ENCODE results near the gene CDK2AP2. TPM values are rescaled to one million over a fixed set of nuclear protein-coding genes. Genes with fewer than 3 reads are reported as not detected.
A peak's percentile ranks its signal among the peaks of the same experiment; 100 is the strongest.
"Not testable (repeated sequence)": the region's sequence is repeated elsewhere in the genome, so short reads cannot be mapped to it uniquely, and the experiment has no call there.

CDK2AP2 gene, protein sequence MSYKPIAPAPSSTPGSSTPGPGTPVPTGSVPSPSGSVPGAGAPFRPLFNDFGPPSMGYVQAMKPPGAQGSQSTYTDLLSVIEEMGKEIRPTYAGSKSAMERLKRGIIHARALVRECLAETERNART
- total RNA-seq (10 to 100 TPM; 31.5 to 52.7 (median 49.9) TPM), polyA plus RNA-seq (65.2 TPM)
- long read RNA-seq, donor 1, transcript CDK2AP2-202 (3 exons, 1,692 nt), result minor isoform, 16 of 78 reads
- long read RNA-seq, donor 1, transcript CDK2AP2-201 (4 exons, 1,378 nt), result major isoform, 55 of 78 reads
- long read RNA-seq, donor 1, partial matches to known transcripts, result 0 of 78 reads
- long read RNA-seq, donor 1, other reads (novel, unspliced or antisense), result 1 of 78 reads
- long read RNA-seq, donor 2, transcript CDK2AP2-202 (3 exons, 1,692 nt), result minor isoform, 9 of 78 reads
- long read RNA-seq, donor 2, transcript CDK2AP2-201 (4 exons, 1,378 nt), result major isoform, 62 of 78 reads
- long read RNA-seq, donor 2, partial matches to known transcripts, result 2 of 78 reads
- long read RNA-seq, donor 2, other reads (novel, unspliced or antisense), result 2 of 78 reads
- long read RNA-seq, donor 3, transcript CDK2AP2-204 (4 exons, 923 nt), result minor isoform, 6 of 136 reads
- long read RNA-seq, donor 3, transcript CDK2AP2-203 (2 exons, 772 nt), result minor isoform, 9 of 136 reads
- long read RNA-seq, donor 3, transcript CDK2AP2-201 (4 exons, 1,378 nt), result major isoform, 98 of 136 reads
- long read RNA-seq, donor 3, transcript CDK2AP2-202 (3 exons, 1,692 nt), result minor isoform, 21 of 136 reads
- long read RNA-seq, donor 3, partial matches to known transcripts, result 0 of 136 reads
- long read RNA-seq, donor 3, other reads (novel, unspliced or antisense), result 2 of 136 reads
- long read RNA-seq, donor 4, transcript CDK2AP2-204 (4 exons, 923 nt), result minor isoform, 7 of 49 reads
- long read RNA-seq, donor 4, transcript CDK2AP2-201 (4 exons, 1,378 nt), result major isoform, 37 of 49 reads
- long read RNA-seq, donor 4, partial matches to known transcripts, result 0 of 49 reads
- long read RNA-seq, donor 4, other reads (novel, unspliced or antisense), result 1 of 49 reads

DNA sequence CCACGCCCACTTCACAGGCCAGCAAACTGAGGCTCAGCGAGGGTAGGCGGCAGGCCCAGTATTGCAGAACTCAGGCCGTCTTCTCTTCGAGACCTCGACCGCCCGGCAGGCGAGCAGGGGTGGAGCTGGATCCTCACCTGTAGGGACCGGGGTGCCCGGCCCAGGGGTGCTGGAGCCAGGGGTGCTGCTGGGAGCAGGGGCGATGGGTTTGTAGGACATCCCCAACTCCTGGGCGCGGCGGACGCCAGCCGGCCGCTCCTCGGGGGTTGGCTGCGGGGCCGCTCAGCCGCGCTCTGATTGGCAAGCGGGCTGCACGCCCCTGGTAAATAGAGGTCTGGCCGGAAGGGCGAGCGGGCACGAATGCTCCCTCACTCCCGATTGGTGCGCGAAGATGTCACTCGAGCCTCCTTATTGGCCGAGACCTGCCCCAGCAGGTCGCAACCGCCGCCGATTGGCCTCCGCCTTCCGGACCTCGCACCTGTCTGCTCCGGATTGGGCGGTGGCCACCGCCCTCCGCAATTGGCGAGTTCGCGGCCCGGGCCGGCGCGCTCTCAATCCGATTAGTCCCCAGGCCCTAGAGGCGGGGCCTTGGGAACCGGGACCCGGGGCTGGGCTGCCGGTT lies at the start of gene CDK2AP2:
CDK2AP2 (minus strand) TSS at position 299 of the 622 bp plus-strand sequence; CDS start at position 219, 80 bp downstream.
- no peaks in the 10 kb centered on the region for H3K27me3 ChIP-seq (ENCODE audit: control insufficient read depth, insufficient read depth)
- intact Hi-C loops (cut with DNase I), result loop anchor here (5.0 to 10.0 kb wide), 4 partner anchors 103 to 116 kb away; partner anchors contain the start of genes PPP1CA (in 2 of the 4), RAD9A (in 2 of the 4) and TBC1D10C (in 2 of the 4)
- peak; percentile 90 to 91 for ATAC-seq
- peak within 1 kb of the TSS; percentile 96 for H3K27ac ChIP-seq (ENCODE audit: low read length)
- peak within 1 kb of the TSS; percentile 68 for H3K4me3 ChIP-seq (ENCODE audit: low read length)
- under 1% methylated on average over 57 of the region's 57 CpGs for WGBS
- H3K9me3 ChIP-seq (ENCODE audit: control insufficient read depth, low read length), result no peaks in the 10 kb centered on the region
- peaks cover 10% of the 10 kb centered on the region for H3K4me1 ChIP-seq (ENCODE audit: control insufficient read depth, insufficient read depth, low read length)
- peak; percentile 100 for DNase-seq

DNA sequence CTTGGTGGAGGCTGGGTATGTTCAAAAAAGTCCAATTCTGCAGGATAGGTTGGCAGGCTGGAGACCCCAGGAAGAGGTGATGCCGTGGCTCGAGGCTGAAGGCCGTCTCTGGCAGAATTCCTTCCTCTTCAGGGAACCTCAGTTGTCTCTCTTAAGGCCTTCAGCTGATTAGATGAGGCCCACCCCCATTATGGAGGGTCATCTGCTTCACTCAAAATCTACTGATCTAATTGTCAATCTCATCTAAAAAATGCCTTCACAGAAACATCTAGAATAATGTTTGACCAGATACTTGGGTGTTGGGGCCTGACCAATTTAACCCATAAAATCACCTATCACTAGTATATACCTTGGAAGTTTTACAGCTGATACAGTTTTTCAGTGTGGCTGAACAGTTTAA lies 48.3 kb upstream of the CDK2AP2 start:
- no peak for DNase-seq
- WGBS, result 68% methylated on average over 3 of the region's 3 CpGs
- Histone ChIP-seq H3K4me1 (ENCODE audit: control insufficient read depth, insufficient read depth, low read length) (no peaks in the 10 kb centered on the region), H3K27me3 (ENCODE audit: control insufficient read depth, insufficient read depth) (no peaks in the 10 kb centered on the region), H3K9me3 (ENCODE audit: control insufficient read depth, low read length) (no peaks in the 10 kb centered on the region), H3K27ac (ENCODE audit: low read length) (no peak overlapping the region), H3K4me3 (ENCODE audit: low read length) (no peak overlapping the region)
- intact Hi-C loops (cut with DNase I), result no loop called here
- ATAC-seq, result no peak

DNA sequence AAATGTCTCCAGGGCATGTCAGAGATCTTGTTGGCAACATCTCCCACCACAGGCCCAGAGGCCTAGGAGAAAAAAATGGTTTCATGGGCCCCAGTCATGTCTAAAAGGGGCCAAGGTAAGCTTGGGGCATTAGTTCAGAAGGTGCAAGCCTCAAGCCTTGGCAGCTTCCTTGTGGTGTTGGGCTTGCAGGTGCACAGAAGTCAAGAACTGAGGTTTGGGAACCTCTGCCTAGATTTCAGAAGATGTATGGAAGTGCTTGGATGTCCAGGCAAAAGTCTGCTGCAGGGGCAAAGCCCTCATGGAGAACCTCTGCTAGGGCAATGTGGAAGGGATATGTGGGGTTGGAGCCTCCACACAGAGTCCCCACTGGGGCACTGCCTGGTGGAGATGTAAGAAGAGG lies 43.7 kb upstream of the CDK2AP2 start:
- H3K4me1 ChIP-seq (ENCODE audit: control insufficient read depth, insufficient read depth, low read length); H3K27me3 ChIP-seq (ENCODE audit: control insufficient read depth, insufficient read depth); DNase-seq; ATAC-seq; H3K9me3 ChIP-seq (ENCODE audit: control insufficient read depth, low read length); H3K4me3 ChIP-seq (ENCODE audit: low read length); H3K27ac ChIP-seq (ENCODE audit: low read length); intact Hi-C loops (cut with DNase I): not testable (repeated sequence)

DNA sequence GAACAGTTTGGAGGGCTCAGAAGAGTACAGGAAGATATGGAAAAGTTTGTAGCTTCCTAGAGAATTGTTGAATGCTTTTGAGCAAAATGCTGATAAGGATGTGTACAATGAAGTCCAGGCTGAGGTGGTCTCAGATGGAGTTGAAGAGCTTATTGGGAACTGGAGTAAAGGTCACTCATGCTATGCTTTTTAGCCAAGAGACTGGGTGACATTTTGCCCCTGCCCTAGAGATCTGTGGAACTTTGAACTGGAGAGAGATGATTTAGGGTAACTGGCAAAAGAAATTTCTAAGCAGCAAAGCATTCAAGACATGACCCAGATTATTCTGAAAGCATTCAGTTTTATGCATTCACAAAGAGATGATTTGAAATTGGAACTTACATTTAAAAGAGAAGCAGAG lies 43.2 kb upstream of the CDK2AP2 start:
- no peaks in the 10 kb centered on the region for H3K27me3 ChIP-seq (ENCODE audit: control insufficient read depth, insufficient read depth)
- no peak overlapping the region for H3K4me3 ChIP-seq (ENCODE audit: low read length)
- no peaks in the 10 kb centered on the region for H3K9me3 ChIP-seq (ENCODE audit: control insufficient read depth, low read length)
- ATAC-seq (no peak), DNase-seq (no peak)
- H3K27ac ChIP-seq (ENCODE audit: low read length), result no peak overlapping the region
- intact Hi-C loops (cut with DNase I), result no loop called here
- no peaks in the 10 kb centered on the region for H3K4me1 ChIP-seq (ENCODE audit: control insufficient read depth, insufficient read depth, low read length)

DNA sequence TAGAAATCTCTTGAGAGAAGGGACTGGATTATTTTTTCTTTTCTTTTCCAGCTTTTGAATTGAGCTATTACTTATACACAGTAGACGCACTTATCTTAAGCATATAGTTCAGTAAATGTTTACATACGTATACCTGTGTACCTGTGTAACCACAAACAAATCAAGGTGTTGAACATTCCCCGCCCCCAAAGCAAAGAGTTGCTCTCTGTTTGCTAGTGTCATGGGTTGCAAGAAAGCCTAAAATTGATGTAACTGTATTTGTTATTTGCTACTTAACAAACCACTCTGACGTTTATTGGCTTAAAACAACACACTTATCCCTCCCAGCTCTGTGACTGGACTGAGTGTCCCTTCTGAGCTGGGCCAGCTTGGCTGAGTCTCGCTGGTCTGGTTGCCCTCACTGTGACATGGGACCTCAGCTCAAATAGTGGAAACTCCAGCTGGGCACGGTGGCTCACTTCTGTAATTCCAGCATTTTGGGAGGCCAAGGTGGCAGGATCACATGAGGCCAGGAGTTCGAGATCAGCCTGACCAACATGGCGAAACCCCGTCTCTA lies 40.7 kb upstream of the CDK2AP2 start:
- no peak overlapping the region for H3K27ac ChIP-seq (ENCODE audit: low read length)
- H3K27me3 ChIP-seq (ENCODE audit: control insufficient read depth, insufficient read depth), result no peaks in the 10 kb centered on the region
- no peak for ATAC-seq

DNA sequence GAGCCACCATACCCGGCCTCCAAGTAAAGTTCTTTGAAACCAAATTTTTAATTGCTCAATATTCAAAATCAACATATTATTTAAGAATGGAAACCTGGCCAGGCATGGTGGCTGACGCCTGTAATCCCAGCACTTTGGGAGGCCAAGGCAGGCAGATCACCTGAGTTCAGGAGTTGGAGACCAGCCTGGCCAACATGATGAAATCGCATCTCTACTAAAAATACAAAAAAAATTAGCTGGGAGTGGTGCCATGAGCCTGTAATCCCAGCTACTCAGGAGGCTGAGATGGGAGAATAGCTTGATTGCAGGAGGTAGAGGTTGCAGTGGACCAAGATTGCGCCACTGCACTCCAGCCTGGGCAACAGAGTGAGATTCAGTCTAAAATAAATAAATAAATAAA lies 40.1 kb upstream of the CDK2AP2 start:
- H3K27me3 ChIP-seq (ENCODE audit: control insufficient read depth, insufficient read depth); H3K4me3 ChIP-seq (ENCODE audit: low read length); H3K9me3 ChIP-seq (ENCODE audit: control insufficient read depth, low read length); ATAC-seq; DNase-seq; intact Hi-C loops (cut with DNase I); H3K27ac ChIP-seq (ENCODE audit: low read length); H3K4me1 ChIP-seq (ENCODE audit: control insufficient read depth, insufficient read depth, low read length): not testable (repeated sequence)
- WGBS, result 85% methylated on average over 4 of the region's 4 CpGs

More for the DNA sequence above, 40.7 kb upstream of the CDK2AP2 start:
- intact Hi-C loops (cut with DNase I), result no loop called here
- 87% methylated on average over 9 of the region's 9 CpGs for WGBS
- Histone ChIP-seq H3K9me3 (ENCODE audit: control insufficient read depth, low read length) (no peaks in the 10 kb centered on the region), H3K4me3 (ENCODE audit: low read length) (no peak overlapping the region), H3K4me1 (ENCODE audit: control insufficient read depth, insufficient read depth, low read length) (peaks cover 7% of the 10 kb centered on the region)
- DNase-seq, result no peak

DNA sequence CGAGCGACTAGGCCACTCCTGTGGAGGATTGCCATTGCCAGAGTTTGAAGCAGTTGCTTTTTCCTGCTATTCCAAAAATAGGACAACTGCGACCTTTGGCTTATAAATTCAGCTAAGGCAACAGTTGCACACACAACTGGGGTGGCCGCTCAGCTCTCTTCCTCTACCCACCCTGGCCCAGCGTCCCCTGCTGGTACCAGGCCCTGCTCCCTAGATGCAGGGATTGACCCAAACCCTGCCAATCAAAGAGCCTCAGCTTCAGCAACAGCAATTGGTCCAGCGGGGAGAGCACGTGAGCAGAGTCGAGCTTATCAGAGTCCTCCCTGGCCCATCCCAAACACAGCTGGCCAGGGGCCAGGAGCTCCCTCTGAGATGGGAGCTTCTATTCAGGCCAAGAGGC lies 37.3 kb upstream of the CDK2AP2 start:
- DNase-seq, result peak; percentile 63 to 84 (median 81)
- ATAC-seq, result peak; percentile 69 to 81
- intact Hi-C loops (cut with DNase I), result no loop called here
- H3K4me1 ChIP-seq (ENCODE audit: control insufficient read depth, insufficient read depth, low read length), result peaks cover 7% of the 10 kb centered on the region
- no peaks in the 10 kb centered on the region for H3K9me3 ChIP-seq (ENCODE audit: control insufficient read depth, low read length)
- WGBS, result 29% methylated on average over 8 of the region's 8 CpGs
- H3K27me3 ChIP-seq (ENCODE audit: control insufficient read depth, insufficient read depth), result no peaks in the 10 kb centered on the region
- H3K4me3 ChIP-seq (ENCODE audit: low read length), result no peak overlapping the region
- no peak overlapping the region for H3K27ac ChIP-seq (ENCODE audit: low read length)

DNA sequence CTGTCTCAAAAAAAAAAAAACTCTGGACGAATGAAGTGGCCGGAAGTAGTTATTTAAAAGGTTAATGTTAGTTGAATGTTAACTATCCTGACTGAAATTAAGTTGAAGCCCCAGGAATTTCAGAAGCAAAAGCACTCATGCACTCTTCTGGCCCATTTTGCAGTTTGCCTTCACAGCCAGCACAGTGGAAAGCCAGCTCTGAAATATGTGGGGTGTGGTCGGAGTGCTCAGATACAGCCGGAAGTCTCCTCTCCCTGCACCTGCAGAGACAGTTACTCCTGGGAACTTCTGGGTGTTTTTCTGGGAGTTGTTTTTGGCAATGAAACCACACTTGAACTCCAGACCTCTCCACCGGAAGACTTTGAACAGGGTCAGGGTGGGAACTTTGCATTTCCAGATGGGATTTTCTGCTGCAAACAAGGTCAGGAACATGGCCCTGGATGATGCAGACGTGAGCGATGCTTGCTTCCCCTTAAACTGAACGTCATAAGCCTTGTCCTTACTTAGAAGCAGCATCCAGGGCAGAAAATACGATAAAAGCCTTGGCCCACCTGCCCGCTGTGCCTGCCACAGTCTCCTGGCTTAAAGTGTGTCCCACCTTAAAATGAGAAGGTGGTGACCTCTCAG lies 36.8 kb upstream of the CDK2AP2 start:
- no peak overlapping the region for H3K4me3 ChIP-seq (ENCODE audit: low read length)
- H3K9me3 ChIP-seq (ENCODE audit: control insufficient read depth, low read length), result no peaks in the 10 kb centered on the region
- intact Hi-C loops (cut with DNase I), result no loop called here
- H3K27ac ChIP-seq (ENCODE audit: low read length), result peak overlapping the region; percentile 10
- no peaks in the 10 kb centered on the region for H3K27me3 ChIP-seq (ENCODE audit: control insufficient read depth, insufficient read depth)
- DNase-seq (no peak), ATAC-seq (no peak)
- H3K4me1 ChIP-seq (ENCODE audit: control insufficient read depth, insufficient read depth, low read length), result peaks cover 7% of the 10 kb centered on the region
- 58% methylated on average over 10 of the region's 10 CpGs for WGBS

DNA sequence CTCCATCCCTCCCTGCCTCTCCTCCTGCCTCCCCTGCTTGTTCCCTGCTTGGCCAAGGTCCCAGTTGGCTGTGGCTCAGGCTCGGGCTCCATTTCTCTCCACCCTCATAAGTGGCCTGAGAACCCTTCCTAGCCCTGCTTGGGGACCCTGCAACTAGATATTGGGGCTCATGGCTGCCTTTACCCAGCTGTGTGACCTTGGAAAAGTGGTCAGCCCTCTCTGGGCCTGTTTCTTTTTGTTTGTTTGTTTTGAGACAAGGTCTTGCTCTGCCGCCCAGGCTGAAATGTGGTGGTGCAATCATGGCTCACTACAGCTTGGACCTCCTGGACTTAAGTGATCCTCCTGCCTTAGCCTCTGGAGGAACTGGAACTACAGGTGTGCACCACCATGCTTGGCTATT lies 35.6 kb upstream of the CDK2AP2 start:
- Histone ChIP-seq H3K4me3 (ENCODE audit: low read length) (no peak overlapping the region), H3K27ac (ENCODE audit: low read length) (no peak overlapping the region), H3K9me3 (ENCODE audit: control insufficient read depth, low read length) (no peaks in the 10 kb centered on the region), H3K27me3 (ENCODE audit: control insufficient read depth, insufficient read depth) (no peaks in the 10 kb centered on the region), H3K4me1 (ENCODE audit: control insufficient read depth, insufficient read depth, low read length) (peaks cover 7% of the 10 kb centered on the region)
- WGBS, result 60% methylated on average over 2 of the region's 2 CpGs
- no peak for ATAC-seq
- no peak for DNase-seq
- intact Hi-C loops (cut with DNase I), result no loop called here

DNA sequence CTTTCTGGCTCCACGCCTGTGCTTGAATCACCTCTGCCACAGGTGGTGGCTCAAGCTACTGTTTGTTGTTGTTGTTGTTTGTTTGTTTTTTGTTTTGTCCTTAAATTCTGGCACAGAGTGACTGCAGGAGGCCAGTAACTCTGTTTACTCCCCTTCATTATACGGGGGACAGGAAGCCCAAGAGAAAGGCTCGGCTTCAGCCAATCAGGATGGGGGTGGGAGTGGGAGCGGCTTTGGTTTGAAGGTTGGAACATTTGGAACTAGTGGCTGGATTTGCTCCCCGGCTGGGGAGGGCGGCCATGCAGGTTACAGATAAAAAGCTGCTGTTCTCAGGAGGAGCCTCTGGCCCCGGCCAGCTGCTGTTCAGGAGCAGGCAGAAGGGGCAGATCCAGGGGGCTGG lies 35.0 kb upstream of the CDK2AP2 start:
- 53% methylated on average over 7 of the region's 7 CpGs for WGBS
- no peak for DNase-seq
- no peaks in the 10 kb centered on the region for H3K27me3 ChIP-seq (ENCODE audit: control insufficient read depth, insufficient read depth)
- ATAC-seq, result no peak
- intact Hi-C loops (cut with DNase I), result no loop called here
- H3K9me3 ChIP-seq (ENCODE audit: control insufficient read depth, low read length), result no peaks in the 10 kb centered on the region
- no peak overlapping the region for H3K27ac ChIP-seq (ENCODE audit: low read length)
- H3K4me3 ChIP-seq (ENCODE audit: low read length), result no peak overlapping the region
- peaks cover 7% of the 10 kb centered on the region for H3K4me1 ChIP-seq (ENCODE audit: control insufficient read depth, insufficient read depth, low read length)
